Activated naive CD8-positive, alpha-beta T cell treated with anti-CD3 and anti-CD28 coated beads, Interleukin-2, amount 50 U/mL, for 16 hours (primary cell): ENCODE data around the gene TRDN.

Source experiments
- DNase-seq: peaks from one replicate; pipeline ENCODE4 v3.0.0-alpha.2; 2020; ENCODE audit warnings: low read depth, low spot score

TRDN gene

GRCh38 chr6:123636782-123637181, at the start of gene TRDN:
Gene TRDN (minus strand): TSS chr6:123636950. CDS start chr6:123636775, 175 bp downstream.
- DNase-seq = no peak

- DNase-seq = no peak
Observed at GRCh38 chr6:123681957-123682462, 45.3 kb upstream of the TRDN start.

- no peak for DNase-seq
Observed at GRCh38 chr6:123677897-123678296, 41.1 kb upstream of the TRDN start.

- DNase-seq = no peak
Observed at GRCh38 chr6:123676793-123677192, 40.0 kb upstream of the TRDN start.

GRCh38 chr6:123668965-123669591, 32.3 kb upstream of the TRDN start:
- no peak for DNase-seq

GRCh38 chr6:123668063-123668462, 31.3 kb upstream of the TRDN start:
- no peak for DNase-seq

GRCh38 chr6:123663436-123663835, 26.7 kb upstream of the TRDN start:
- no peak for DNase-seq

GRCh38 chr6:123662757-123663156, 26.0 kb upstream of the TRDN start:
- DNase-seq = no peak

GRCh38 chr6:123661105-123661891, 24.5 kb upstream of the TRDN start:
- no peak for DNase-seq

- no peak for DNase-seq
Observed at GRCh38 chr6:123659960-123660748, 23.4 kb upstream of the TRDN start.

- DNase-seq = no peak
Observed at GRCh38 chr6:123658848-123659247, 22.1 kb upstream of the TRDN start.

- DNase-seq = no peak
Observed at GRCh38 chr6:123655521-123656306, 19.0 kb upstream of the TRDN start.

GRCh38 chr6:123648723-123649122, 12.0 kb upstream of the TRDN start:
- DNase-seq = no peak

- no peak for DNase-seq
Observed at GRCh38 chr6:123648020-123648580, 11.3 kb upstream of the TRDN start.

- DNase-seq = no peak
Observed at GRCh38 chr6:123641497-123641896, 4.7 kb upstream of the TRDN start.

- no peak for DNase-seq
Observed at GRCh38 chr6:123640567-123641187, 3.9 kb upstream of the TRDN start.

GRCh38 chr6:123638865-123639264, 2.1 kb upstream of the TRDN start:
- DNase-seq = no peak

- DNase-seq = no peak
Observed at GRCh38 chr6:123636282-123636681, 468 bp downstream of the TRDN start.

GRCh38 chr6:123635567-123635966, 1.2 kb downstream of the TRDN start:
- DNase-seq = no peak

GRCh38 chr6:123635144-123635543, 1.6 kb downstream of the TRDN start:
- DNase-seq = no peak

- DNase-seq = no peak
Observed at GRCh38 chr6:123632641-123633040, 4.1 kb downstream of the TRDN start.
